Daoy (cell line): Measurements from ENCODE around the gene CHMP5. TPM values are rescaled to one million over a fixed set of nuclear protein-coding genes. Genes with fewer than 3 reads are reported as not detected.

Experiments used
- DNase-seq: peaks from one replicate; pipeline ENCODE4 v3.0.0-alpha.2; 2015; ENCODE audit warnings: low read depth
- total RNA-seq: library from RNA; depleted of rRNA; stranded (reverse); fragments of >200 nt; shearing (Covaris generic); gene quantifications from 2 replicates; pipeline ENCODE4 v1.2.3, GENCODE V29; 2014

The CHMP5 gene
- total RNA-seq, 1 experiment from 2014 or later: 169 TPM

GRCh38 chr9:33273266-33273971 is 8.6 kb downstream of the CHMP5 start:
- no peak for DNase-seq

DNA sequence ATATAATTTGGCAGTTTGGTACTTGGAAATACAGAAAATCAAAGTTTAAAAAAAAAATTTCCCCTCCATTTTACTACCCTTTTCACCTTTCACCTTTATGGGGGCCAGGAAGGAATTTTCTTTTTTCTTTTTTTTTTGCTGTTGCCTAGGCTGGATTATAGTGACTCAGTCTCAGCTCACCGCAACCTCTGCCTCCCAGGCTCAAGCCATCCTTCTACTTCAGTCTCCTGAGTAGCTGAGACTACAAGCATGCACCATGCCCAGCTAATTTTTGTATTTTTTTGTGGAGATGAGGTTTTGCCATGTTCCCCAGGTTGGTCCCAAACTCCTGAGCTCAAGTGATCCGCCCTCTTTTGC is 9.1 kb downstream of the CHMP5 start:
- peak; percentile 51 for DNase-seq

DNA sequence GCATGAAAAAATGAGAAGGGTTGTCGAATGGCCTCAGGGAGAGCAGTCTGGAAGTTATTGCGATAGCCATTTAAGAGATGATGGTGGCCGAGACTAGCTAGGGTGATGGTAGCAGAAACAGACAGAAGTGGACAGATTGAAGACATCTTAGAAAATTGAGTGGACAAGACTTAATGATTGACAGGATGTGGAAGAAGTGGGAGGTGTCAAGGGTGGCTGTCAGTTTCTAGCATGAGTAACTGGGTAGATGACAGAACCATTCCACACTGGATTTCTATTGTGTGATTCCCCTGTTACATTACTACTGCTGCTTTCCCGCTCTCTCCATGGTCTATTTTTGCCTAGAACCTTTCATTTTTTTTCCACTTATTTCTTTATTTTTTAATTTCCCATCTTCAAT is 12.6 kb downstream of the CHMP5 start:
- DNase-seq: no peak

DNA sequence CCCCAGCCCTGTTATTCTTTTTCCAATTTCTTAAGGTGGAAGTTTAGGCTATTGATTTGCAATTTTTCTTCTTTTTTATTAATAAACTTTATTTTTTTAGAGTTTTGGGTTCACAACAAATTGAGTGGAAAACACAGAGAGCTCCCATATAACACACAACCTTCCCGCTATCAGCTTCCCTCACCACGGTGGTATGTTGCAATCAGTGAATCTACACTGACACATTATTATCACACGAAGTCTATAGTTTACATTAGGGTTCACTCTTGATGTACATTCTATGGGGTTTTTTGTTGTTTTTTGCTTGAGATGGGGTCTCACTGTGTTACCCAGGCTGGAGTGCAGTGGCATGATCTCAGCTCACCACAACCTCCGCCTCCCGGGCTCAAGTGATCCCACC is 20.7 kb downstream of the CHMP5 start:
- DNase-seq: no peak

DNA sequence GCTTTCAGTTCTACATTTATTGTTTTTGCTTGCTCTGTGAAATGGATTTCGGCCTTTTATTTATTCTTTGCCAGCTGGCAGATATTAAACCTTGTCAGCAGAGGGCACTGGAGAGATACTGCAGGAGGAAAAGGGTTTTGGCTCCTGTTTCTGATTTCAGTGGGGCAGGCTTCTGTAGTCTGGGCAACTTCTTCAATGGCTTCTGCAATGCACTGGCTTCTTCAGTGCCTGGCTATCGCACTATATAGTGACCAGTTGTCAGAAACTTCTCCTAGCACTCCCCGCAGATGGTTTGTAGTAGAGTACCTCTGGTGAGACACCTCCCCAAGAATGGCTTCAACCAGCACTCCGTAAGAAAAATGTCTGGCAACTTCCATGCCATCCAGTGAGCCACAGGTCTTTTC is 22.2 kb downstream of the CHMP5 start:
- peak; percentile 64 for DNase-seq

DNA sequence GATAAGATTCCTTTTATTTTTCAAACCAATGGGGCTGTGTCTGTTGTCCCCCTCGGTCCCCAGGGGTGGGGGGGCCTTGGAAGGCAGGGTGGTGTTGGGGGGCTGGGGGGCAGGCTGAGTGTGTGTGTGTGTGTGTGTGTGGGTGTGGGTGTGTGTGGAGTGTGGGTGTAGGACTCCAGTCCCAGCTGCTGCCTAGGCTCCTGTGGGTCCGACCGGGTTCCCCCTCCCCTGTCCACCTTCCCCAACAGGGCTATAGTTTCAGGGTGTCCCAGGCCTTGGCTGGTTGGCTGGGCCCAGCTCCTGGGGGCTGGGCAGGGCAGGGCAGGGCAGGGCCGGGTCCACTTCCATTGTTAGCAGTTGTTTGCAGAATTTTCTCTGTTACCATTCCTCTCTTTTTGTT is 23.4 kb downstream of the CHMP5 start:
- no peak for DNase-seq

DNA sequence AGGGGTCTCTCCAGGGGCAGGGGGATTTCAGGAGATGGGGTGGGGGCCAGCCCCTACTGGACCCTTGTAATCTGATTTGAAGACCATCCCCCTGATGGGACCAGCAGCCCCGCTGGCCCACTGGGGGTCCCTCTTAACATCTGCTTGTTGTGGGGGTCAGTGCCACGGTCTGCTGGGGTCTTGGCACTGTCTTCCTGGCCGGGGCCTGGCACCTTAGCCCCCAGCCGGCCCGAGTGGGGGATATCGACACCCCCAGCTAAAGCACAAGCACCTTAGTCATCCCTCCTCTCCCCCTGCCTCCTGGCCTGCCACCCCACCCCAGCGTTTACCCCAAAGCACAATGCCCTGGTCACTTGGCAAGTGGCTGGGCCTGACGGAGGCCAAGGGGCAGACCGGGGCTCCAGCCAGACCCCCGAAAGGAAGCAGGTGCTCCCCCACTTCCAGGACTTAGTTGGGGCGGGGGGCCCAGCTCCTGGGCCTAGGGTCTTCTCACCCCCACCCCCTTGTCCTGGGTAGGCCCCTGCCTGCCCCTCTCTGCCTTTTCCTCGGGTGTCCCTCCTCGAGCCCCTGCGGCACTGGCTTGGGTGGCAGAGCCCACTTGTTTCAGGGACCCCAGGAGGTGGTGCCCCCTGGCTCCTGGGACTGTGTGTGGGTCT is 24.1 kb downstream of the CHMP5 start:
- DNase-seq: no peak

- DNase-seq: peak; percentile 30
Measured at GRCh38 chr9:33289496-33289895, 24.6 kb downstream of the CHMP5 start.

GRCh38 chr9:33289936-33290246 is 25.0 kb downstream of the CHMP5 start:
- DNase-seq: no peak

GRCh38 chr9:33290247-33291030 is 25.6 kb downstream of the CHMP5 start, which contains the start of gene NFX1:
TSS of gene NFX1 (plus strand) at chr9:33290516. CDS start at chr9:33290573, 57 bp downstream.
- DNase-seq: peak; percentile 100

- DNase-seq: no peak
Measured at GRCh38 chr9:33291031-33291397, 26.2 kb downstream of the CHMP5 start.

GRCh38 chr9:33291901-33292300 is 27.1 kb downstream of the CHMP5 start:
- no peak for DNase-seq

- no peak for DNase-seq
Measured at GRCh38 chr9:33293782-33294181, 28.9 kb downstream of the CHMP5 start.

DNA sequence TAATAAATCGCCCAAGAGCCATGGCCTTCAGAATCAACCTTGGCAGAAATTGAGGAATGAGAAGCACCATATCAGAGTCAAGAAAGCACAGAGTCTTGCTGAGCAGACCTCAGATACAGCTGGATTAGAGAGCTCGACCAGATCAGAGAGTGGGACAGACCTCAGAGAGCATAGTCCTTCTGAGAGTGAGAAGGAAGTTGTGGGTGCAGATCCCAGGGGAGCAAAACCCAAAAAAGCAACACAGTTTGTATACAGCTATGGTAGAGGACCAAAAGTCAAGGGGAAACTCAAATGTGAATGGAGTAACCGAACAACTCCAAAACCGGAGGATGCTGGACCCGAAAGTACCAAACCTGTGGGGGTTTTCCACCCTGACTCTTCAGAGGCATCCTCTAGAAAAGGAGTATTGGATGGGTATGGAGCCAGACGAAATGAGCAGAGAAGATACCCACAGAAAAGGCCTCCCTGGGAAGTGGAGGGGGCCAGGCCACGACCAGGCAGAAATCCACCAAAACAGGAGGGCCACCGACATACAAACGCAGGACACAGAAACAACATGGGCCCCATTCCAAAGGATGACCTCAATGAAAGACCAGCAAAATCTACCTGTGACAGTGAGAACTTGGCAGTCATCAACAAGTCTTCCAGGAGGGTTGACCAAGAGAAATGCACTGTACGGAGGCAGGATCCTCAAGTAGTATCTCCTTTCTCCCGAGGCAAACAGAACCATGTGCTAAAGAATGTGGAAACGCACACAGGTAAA is 30.0 kb downstream of the CHMP5 start:
- DNase-seq: no peak

GRCh38 chr9:33295571-33295970 is 30.7 kb downstream of the CHMP5 start:
- DNase-seq: no peak

GRCh38 chr9:33297432-33297831 is 32.6 kb downstream of the CHMP5 start:
- no peak for DNase-seq

- no peak for DNase-seq
Measured at GRCh38 chr9:33300546-33300945, 35.7 kb downstream of the CHMP5 start.

DNA sequence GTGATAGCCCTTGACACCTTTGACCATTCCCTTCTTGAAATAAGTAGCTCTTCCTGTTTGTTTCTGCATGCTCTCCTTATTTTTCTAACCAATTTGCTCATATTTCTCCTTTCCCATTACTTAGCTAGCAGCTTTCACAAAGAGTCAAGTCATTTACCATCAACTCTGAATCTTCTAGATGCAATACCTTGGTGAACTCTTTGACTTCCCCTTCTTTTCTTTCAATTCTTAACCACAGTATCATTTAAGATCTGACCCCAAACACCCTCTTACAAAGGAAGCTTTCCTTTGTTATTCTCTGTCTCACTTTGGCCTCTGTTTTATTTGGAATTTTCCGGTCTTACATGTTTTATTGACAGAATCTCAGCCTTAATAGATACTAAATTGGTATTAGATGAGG is 39.5 kb downstream of the CHMP5 start:
- no peak for DNase-seq

GRCh38 chr9:33306037-33306436 is 41.2 kb downstream of the CHMP5 start:
- DNase-seq: no peak

GRCh38 chr9:33307067-33307466 is 42.2 kb downstream of the CHMP5 start:
- no peak for DNase-seq

GRCh38 chr9:33309903-33310302 is 45.1 kb downstream of the CHMP5 start:
- DNase-seq: no peak

- no peak for DNase-seq
Measured at GRCh38 chr9:33310748-33311147, 45.9 kb downstream of the CHMP5 start.
